Prostate gland (tissue), 2 donors: ENCODE measurements around the gene PIRT. TPM values are rescaled to one million over a fixed set of nuclear protein-coding genes. Genes with fewer than 3 reads are reported as not detected.

ENCODE experiments used
- DNase-seq: peaks from one replicate; pipeline ENCODE4 v3.0.0-alpha.2; 2019; ENCODE audit warnings: low spot score
- H3K27ac ChIP-seq, 2 donors: fragments of 200-600 bp; sonication (generic); 2 replicates each; pipeline ENCODE4 v1.5.1; 2017 to 2019
- H3K27me3 ChIP-seq: fragments of 200-600 bp; sonication (generic); replicated peaks from 2 replicates; pipeline ENCODE4 v1.5.1; 2019; ENCODE audit not compliant: insufficient read depth
- H3K36me3 ChIP-seq, 2 donors: fragments of 200-600 bp; sonication (generic); 1 replicate in 1 of 2; 2 replicates in 1 of 2; pipeline versions ENCODE4 v1.5.1 to v1.8.1; 2017 to 2019
- H3K4me1 ChIP-seq: fragments of 200-600 bp; sonication (generic); replicated peaks from 2 replicates; pipeline ENCODE4 v1.5.1; 2019
- H3K4me3 ChIP-seq, 2 donors: fragments of 200-600 bp; sonication (generic); 2 replicates each; pipeline ENCODE4 v1.5.1; 2017 to 2019
- H3K9me3 ChIP-seq: fragments of 200-600 bp; sonication (generic); 2 replicates; pipeline ENCODE4 v1.5.1; 2017
- CTCF ChIP-seq, 4 experiments: fragments of 200-600 bp in 2 of 4; fragments of 450-650 bp in 2 of 4; sonication (generic) in 2 of 4; IDR thresholded peaks; 1 replicate in 3 of 4; 2 replicates in 1 of 4; pipeline ENCODE4 v1.5.1; 2016 to 2019; ENCODE audit warnings: antibody characterized with exemption in 4 of 4, mild to moderate bottlenecking in 2 of 4, moderate library complexity in 2 of 4
- POLR2A ChIP-seq: fragments of 450-650 bp; IDR thresholded peaks from one replicate; pipeline ENCODE4 v1.6.1; 2016; ENCODE audit warnings: antibody characterized with exemption, mild to moderate bottlenecking
- POLR2AphosphoS5 ChIP-seq: sonication (generic); formaldehyde crosslinking; IDR thresholded peaks from one replicate; pipeline ENCODE4 v1.6.1; 2017; ENCODE audit warnings: antibody characterized with exemption
- WGBS: methylation state at CpG from one replicate; pipeline ENCODE4 v1.1.5; 2018; 5-methylcytosine and 5-hydroxymethylcytosine counted together
- intact Hi-C: fragments of 100-400 bp; cut with DNase I; formaldehyde crosslinking; loops from one replicate; pipeline ENCODE4 v1.14.2; 2022
- total RNA-seq, 2 donors: library from RNA; depleted of rRNA; stranded (reverse); fragments of >200 nt; gene quantifications; one replicate each; pipeline ENCODE4 v1.1.0, GENCODE V29; 2016

The PIRT gene
- total RNA-seq, 2 donors from 2014 or later, result 1.2 TPM; not detected in 1

- H3K27ac ChIP-seq, result no peak overlapping the region
- no peaks in the 10 kb centered on the region for H3K36me3 ChIP-seq
- H3K27me3 ChIP-seq, result no peaks in the 10 kb centered on the region
- no peaks in the 10 kb centered on the region for H3K4me1 ChIP-seq
- peak overlapping the region in 1 of 2 donors; percentile 31 for H3K4me3 ChIP-seq
- intact Hi-C loops, result loop anchor here (1.0 to 5.0 kb wide), 2 partner anchors 108 to 203 kb away; no protein-coding TSS in a partner anchor
- no peaks in the 10 kb centered on the region for H3K9me3 ChIP-seq
- TF ChIP-seq POLR2A (no peak), CTCF (IDR thresholded peaks at IDR 0.05) (no peak), POLR2AphosphoS5 (no peak)
- WGBS, result 18% methylated on average over 6 of the region's 6 CpGs
- no peak for DNase-seq
Measured at GRCh38 chr17:10845388-10845751, 7.5 kb upstream of the PIRT start.

- Histone ChIP-seq H3K27ac (peak overlapping the region; percentile 76 to 80), H3K27me3 (no peaks in the 10 kb centered on the region), H3K4me1 (no peaks in the 10 kb centered on the region), H3K4me3 (peak overlapping the region; percentile 31 to 43), H3K36me3 (no peaks in the 10 kb centered on the region), H3K9me3 (no peaks in the 10 kb centered on the region)
- 4% methylated on average over 28 of the region's 28 CpGs for WGBS
- TF ChIP-seq POLR2AphosphoS5, result peak; percentile 48
- peak; percentile 87 to 98 (median 96) for TF ChIP-seq CTCF (IDR thresholded peaks at IDR 0.05)
- no peak for TF ChIP-seq POLR2A
- intact Hi-C loops, result loop anchor here (1.0 to 5.0 kb wide), 2 partner anchors 108 to 203 kb away; no protein-coding TSS in a partner anchor
- peak; percentile 81 for DNase-seq
Measured at GRCh38 chr17:10844621-10845387, 6.9 kb upstream of the PIRT start.

GRCh38 chr17:10843811-10844210 is 5.9 kb upstream of the PIRT start:
- Histone ChIP-seq H3K4me1 (no peaks in the 10 kb centered on the region), H3K27ac (peak overlapping the region; percentile 76 to 80), H3K4me3 (peak overlapping the region; percentile 9 to 43), H3K9me3 (no peaks in the 10 kb centered on the region), H3K27me3 (no peaks in the 10 kb centered on the region), H3K36me3 (no peaks in the 10 kb centered on the region)
- 26% methylated on average over 7 of the region's 7 CpGs for WGBS
- no peak for TF ChIP-seq CTCF (IDR thresholded peaks at IDR 0.05)
- peak; percentile 41 for TF ChIP-seq POLR2AphosphoS5
- intact Hi-C loops, result no loop called here
- DNase-seq, result peak; percentile 59

- H3K27ac ChIP-seq, result no peak overlapping the region
- H3K4me1 ChIP-seq, result no peaks in the 10 kb centered on the region
- WGBS, result 51% methylated on average over 4 of the region's 4 CpGs
- peak; percentile 9 for DNase-seq
- intact Hi-C loops, result no loop called here
- H3K36me3 ChIP-seq, result no peaks in the 10 kb centered on the region
- no peaks in the 10 kb centered on the region for H3K27me3 ChIP-seq
- no peak overlapping the region for H3K4me3 ChIP-seq
- no peaks in the 10 kb centered on the region for H3K9me3 ChIP-seq
- TF ChIP-seq CTCF (IDR thresholded peaks at IDR 0.05) (no peak), POLR2A (no peak), POLR2AphosphoS5 (no peak)
Measured at GRCh38 chr17:10842658-10843057, 4.8 kb upstream of the PIRT start.

GRCh38 chr17:10838682-10839081 is 795 bp upstream of the PIRT start:
- no peaks in the 10 kb centered on the region for H3K27me3 ChIP-seq
- no peaks in the 10 kb centered on the region for H3K9me3 ChIP-seq
- H3K27ac ChIP-seq, result no peak overlapping the region
- H3K4me1 ChIP-seq, result no peaks in the 10 kb centered on the region
- WGBS, result 80% methylated on average over 5 of the region's 5 CpGs
- no peak for DNase-seq
- no peaks in the 10 kb centered on the region for H3K36me3 ChIP-seq
- H3K4me3 ChIP-seq, result no peak overlapping the region
- intact Hi-C loops, result no loop called here
- no peak for TF ChIP-seq POLR2AphosphoS5
- TF ChIP-seq POLR2A, result no peak
- TF ChIP-seq CTCF (IDR thresholded peaks at IDR 0.05), result no peak
